Effector memory CD4-positive, alpha-beta T cell (primary cell): Measurements from ENCODE around the gene WNT3.
A peak's percentile ranks its signal among the peaks of the same experiment; 100 is the strongest.

ENCODE experiments used
- DNase-seq, 3 donors: peaks; one replicate each; pipeline ENCODE4 v3.0.0-alpha.2; 2020
- H3K27ac ChIP-seq: 2 replicates; pipeline ENCODE4 v1.7.0; 2013; ENCODE audit warnings: mild to moderate bottlenecking, low read length, moderate library complexity; ENCODE audit not compliant: insufficient read depth, poor library complexity, severe bottlenecking
- H3K27me3 ChIP-seq: replicated peaks from 2 replicates; pipeline ENCODE4 v1.7.0; 2013; ENCODE audit warnings: mild to moderate bottlenecking, low read length; ENCODE audit not compliant: insufficient read depth, control insufficient read depth, poor library complexity, severe bottlenecking
- H3K36me3 ChIP-seq: 2 replicates; pipeline ENCODE4 v1.7.0; 2013; ENCODE audit warnings: mild to moderate bottlenecking, low read length, moderate library complexity; ENCODE audit not compliant: control insufficient read depth, insufficient read depth
- H3K4me1 ChIP-seq: 2 replicates; pipeline ENCODE4 v1.7.0; 2013; ENCODE audit warnings: low read length, mild to moderate bottlenecking; ENCODE audit not compliant: control insufficient read depth, insufficient read depth, poor library complexity, severe bottlenecking
- H3K4me3 ChIP-seq: 2 replicates; pipeline ENCODE4 v1.7.0; 2013; ENCODE audit warnings: low read length, low read depth, mild to moderate bottlenecking; ENCODE audit not compliant: insufficient read depth, poor library complexity, severe bottlenecking
- H3K9me3 ChIP-seq: 2 replicates; pipeline ENCODE4 v1.7.0; 2013; ENCODE audit warnings: mild to moderate bottlenecking, low read length, moderate library complexity; ENCODE audit not compliant: control insufficient read depth
- total RNA-seq, 3 donors: gene quantifications; one replicate each; lab custom pipeline; 2026; lab: John Stamatoyannopoulos, UW

WNT3 gene, protein sequence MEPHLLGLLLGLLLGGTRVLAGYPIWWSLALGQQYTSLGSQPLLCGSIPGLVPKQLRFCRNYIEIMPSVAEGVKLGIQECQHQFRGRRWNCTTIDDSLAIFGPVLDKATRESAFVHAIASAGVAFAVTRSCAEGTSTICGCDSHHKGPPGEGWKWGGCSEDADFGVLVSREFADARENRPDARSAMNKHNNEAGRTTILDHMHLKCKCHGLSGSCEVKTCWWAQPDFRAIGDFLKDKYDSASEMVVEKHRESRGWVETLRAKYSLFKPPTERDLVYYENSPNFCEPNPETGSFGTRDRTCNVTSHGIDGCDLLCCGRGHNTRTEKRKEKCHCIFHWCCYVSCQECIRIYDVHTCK
- total RNA-seq: 0 to 0.39 (median 0.17) reads per million in 3 donors

DNA sequence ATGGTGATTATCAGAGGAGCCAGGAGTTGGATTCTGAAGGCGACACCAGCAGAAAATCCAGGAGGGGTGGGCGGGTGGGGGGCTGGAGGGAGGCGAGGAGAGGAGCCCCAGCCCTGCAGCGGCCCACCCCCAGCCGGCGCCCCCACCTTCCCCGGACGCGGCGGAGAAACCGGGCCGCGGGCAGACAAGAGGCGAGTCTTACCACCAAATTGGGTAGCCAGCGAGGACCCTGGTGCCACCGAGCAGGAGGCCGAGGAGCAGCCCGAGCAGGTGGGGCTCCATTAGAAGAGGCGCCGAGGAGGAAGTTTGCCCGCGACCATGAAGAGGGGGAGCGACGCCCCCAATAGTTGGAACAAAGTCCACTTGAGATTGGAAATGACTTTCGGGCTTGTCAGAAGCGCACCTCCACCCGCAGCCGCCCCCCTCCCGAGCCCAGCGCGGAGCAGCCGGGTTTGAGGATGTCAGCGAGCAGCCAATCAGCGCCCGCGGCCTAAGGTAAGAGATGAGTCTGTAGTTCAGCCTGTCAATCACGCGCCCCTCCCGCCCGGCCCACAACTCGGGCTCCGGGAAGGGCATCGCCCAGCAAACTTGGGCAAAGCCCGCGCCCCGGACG, at the start of gene WNT3:
Gene WNT3 (minus strand): TSS at position 377 of the 613 bp plus-strand sequence. CDS start 95 bp downstream, at position 282.
- H3K9me3 ChIP-seq: no peaks in the 10 kb centered on the region
- no peak within 1 kb of the TSS for H3K27ac ChIP-seq
- H3K4me1 ChIP-seq: peaks cover 15% of the 10 kb centered on the region
- peak within 1 kb of the TSS; percentile 51 for H3K4me3 ChIP-seq
- H3K36me3 ChIP-seq: no peaks in the 10 kb centered on the region
- H3K27me3 ChIP-seq: peaks cover 60% of the 10 kb centered on the region
- peak in 1 of 3 donors; percentile 8 for DNase-seq

DNA sequence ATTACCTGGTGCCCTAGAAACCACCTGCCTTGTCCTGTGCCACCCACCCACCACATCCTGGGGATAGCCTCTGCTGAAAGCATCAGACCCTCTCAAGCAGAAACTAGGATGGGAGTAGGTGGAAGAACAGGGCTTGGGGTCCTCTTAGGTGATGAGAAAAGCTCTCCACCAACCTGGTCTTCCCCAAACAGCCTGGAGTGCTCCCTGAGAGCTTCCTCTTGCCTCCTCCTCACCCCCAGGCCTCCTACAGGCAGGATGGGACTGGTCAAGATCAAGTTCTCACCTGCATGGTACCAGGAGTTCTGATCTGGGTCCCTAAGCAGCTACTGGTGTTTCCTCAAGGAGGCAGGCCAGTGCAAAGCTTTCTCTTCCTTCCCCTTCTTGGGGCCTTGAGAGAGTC, 48.3 kb upstream of the WNT3 start:
- Histone ChIP-seq H3K4me1 (no peaks in the 10 kb centered on the region), H3K36me3 (no peaks in the 10 kb centered on the region), H3K9me3 (no peaks in the 10 kb centered on the region), H3K27ac (no peak overlapping the region), H3K27me3 (no peaks in the 10 kb centered on the region), H3K4me3 (no peak overlapping the region)
- DNase-seq: no peak

DNA sequence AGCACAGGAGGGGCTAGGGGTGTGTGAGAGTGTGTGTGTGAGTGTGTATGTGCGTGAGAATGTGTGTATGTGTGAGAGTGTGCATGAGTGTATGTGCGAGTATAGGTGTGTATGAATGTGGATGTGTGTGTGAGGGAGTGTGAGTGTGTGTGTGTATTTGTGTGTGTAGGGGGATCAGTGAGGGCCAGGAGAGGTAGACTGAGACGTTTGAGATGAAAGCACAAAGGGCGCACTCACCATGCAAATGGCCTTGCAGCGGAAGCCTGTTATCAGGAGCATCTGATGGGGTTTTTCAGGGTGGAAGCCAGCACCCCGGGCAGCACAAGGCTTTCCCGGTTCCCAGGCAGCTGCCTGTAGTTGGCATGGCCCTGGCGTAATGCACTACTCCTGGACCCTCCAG, 47.8 kb upstream of the WNT3 start:
- H3K27me3 ChIP-seq: no peaks in the 10 kb centered on the region
- H3K9me3 ChIP-seq: no peaks in the 10 kb centered on the region
- no peak overlapping the region for H3K4me3 ChIP-seq
- H3K36me3 ChIP-seq: no peaks in the 10 kb centered on the region
- H3K4me1 ChIP-seq: no peaks in the 10 kb centered on the region
- no peak overlapping the region for H3K27ac ChIP-seq
- no peak for DNase-seq

DNA sequence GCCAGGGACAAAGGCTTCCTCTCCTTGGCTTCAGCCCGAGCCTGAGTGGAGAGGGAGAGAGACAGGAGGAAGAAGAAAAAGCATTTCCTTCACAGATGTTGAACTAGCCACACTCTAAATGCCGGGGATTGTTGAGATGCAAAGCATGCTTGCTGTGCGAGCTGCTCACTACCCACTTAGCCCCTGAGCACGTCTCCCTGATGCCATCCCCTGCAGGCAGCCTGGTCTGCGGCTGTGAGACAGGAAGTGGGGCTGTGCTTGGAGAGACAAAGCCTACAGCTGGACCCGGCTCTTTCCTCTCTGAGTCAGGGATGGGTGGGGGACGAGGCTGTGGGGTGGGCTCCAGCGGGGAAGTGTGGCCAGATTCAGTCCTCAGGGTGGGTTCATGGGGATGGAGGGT, 46.6 kb upstream of the WNT3 start:
- no peak overlapping the region for H3K4me3 ChIP-seq
- no peaks in the 10 kb centered on the region for H3K9me3 ChIP-seq
- H3K27ac ChIP-seq: no peak overlapping the region
- no peaks in the 10 kb centered on the region for H3K36me3 ChIP-seq
- no peaks in the 10 kb centered on the region for H3K27me3 ChIP-seq
- DNase-seq: no peak
- H3K4me1 ChIP-seq: no peaks in the 10 kb centered on the region

DNA sequence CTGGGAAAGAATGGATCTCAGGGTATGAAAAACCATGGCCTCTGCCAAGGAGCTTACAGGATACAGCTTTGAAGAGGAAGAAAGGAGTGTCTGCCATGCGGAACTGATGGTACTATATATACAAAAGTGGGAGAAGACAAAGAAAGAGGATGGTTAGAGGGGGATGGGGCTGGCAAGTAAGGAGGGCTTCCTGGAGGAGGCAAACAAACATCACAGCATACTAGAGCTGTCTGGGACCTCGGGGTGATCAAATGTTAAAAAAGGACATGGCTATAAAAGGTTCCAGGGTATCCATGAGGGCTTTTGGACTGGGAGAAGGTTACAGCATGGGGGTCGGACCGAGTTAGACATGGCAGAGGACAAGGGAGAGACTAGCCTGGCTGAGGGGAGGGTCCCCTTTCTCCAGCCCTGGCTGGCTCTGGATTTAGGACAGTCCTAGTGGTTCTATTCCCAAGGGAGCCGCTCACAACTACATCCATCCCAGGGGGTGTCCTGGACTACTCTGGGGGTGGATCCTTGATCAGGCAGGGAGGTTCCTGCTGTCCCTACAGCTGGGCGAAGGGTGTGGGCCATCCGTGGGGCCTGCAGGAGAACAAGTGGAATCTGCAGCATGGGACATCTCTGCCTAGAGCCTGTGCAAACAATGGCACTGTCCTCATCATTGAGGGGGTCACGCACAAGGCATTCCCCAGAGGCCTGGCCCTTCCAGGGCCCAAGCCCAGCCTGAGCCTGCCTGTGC, 45.1 kb upstream of the WNT3 start:
- H3K36me3 ChIP-seq: no peaks in the 10 kb centered on the region
- H3K27ac ChIP-seq: no peak overlapping the region
- H3K27me3 ChIP-seq: no peaks in the 10 kb centered on the region
- H3K9me3 ChIP-seq: no peaks in the 10 kb centered on the region
- no peak for DNase-seq
- H3K4me1 ChIP-seq: no peaks in the 10 kb centered on the region
- no peak overlapping the region for H3K4me3 ChIP-seq

DNA sequence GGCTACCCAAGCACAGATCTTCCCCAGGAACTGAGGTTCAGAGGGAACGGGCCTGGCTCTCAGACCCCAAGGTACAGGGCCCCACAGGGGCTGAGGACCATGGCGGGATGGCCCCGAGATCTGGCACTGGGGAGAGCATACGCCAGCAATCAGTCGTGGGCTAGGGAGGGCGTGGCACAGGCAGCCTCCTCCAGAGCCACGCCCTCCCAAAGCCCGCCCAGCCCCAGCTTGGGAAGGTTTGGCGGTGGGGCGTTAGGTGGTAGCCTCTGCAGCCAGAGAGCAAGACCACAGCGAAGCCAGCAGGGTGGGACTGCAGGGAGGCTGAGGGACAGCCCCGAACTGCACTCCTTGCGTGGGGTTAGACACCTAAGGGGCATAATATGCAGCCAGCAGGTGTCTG, 44.5 kb upstream of the WNT3 start:
- no peak overlapping the region for H3K27ac ChIP-seq

DNA sequence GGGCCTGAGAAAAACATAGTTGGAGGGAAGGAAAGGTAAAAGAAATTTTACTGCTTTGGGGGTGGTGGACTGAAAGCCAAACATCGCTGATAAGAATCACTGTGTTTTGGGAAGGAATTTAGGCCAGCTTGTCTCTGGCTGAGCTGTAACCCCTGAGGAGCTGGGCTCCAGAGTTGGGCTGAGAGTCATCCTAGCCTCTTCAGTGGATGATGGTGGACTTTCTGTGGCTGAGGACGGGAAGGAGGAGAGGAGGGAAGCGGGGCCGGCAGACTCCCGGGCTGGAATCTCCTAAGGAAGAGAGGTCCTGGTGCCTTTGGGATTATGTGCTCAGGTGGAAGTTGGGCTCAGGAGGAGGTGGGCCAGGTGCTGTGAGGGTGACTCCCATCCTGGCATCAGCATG, 41.5 kb upstream of the WNT3 start:
- Histone ChIP-seq H3K9me3 (no peaks in the 10 kb centered on the region), H3K4me3 (no peak overlapping the region)

More for the DNA sequence above, 44.5 kb upstream of the WNT3 start:
- DNase-seq: no peak
- Histone ChIP-seq H3K36me3 (no peaks in the 10 kb centered on the region), H3K27me3 (no peaks in the 10 kb centered on the region), H3K9me3 (no peaks in the 10 kb centered on the region), H3K4me1 (no peaks in the 10 kb centered on the region), H3K4me3 (no peak overlapping the region)

DNA sequence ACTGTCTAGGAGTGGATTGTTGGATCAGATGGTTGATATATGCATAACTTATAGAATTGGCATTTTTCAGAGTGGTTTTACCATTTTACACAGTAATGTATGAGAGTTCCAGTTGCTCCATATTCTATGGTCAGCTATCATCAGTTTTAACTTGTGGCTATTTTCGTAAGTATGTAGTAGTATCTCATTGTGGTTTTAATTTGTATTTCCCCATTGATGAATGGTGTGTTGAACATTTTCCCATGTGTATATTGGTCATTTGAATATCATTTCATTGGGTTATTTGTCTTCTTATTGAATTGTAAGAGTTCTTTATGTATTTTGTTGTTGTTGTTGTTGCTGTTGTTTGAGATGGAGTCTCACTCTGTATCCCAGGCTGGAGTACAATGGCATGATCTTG, 39.1 kb upstream of the WNT3 start:
- H3K4me1 ChIP-seq: no peaks in the 10 kb centered on the region
- no peak overlapping the region for H3K4me3 ChIP-seq
- peaks cover 6% of the 10 kb centered on the region for H3K27me3 ChIP-seq
- no peaks in the 10 kb centered on the region for H3K36me3 ChIP-seq
- no peaks in the 10 kb centered on the region for H3K9me3 ChIP-seq
- DNase-seq: no peak
- H3K27ac ChIP-seq: no peak overlapping the region

More for the DNA sequence above, 41.5 kb upstream of the WNT3 start:
- Histone ChIP-seq H3K36me3 (no peaks in the 10 kb centered on the region), H3K27ac (no peak overlapping the region), H3K4me1 (no peaks in the 10 kb centered on the region), H3K27me3 (no peaks in the 10 kb centered on the region)
- no peak for DNase-seq

DNA sequence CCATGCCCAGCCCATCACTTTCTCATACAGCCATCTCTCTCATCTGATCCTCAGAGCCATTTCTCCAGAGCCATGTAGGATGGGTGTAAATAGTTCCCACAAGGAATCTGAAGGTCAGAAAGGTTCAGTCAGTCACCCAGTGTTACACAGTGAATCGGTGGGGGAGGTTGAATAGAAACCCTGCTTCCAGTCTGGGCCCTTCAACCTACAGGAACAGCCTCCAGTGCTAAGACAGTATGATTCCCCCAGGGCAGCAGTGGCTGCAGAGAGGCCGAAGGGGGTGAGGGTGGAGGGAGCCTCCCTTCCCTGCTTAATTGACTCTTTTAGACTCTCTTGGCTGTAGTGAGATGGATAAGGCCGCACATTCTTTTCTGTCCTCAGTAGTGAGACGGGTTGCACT, 36.5 kb upstream of the WNT3 start:
- no peak for DNase-seq
- peaks cover 32% of the 10 kb centered on the region for H3K27me3 ChIP-seq
- peaks cover 6% of the 10 kb centered on the region for H3K4me1 ChIP-seq
- no peaks in the 10 kb centered on the region for H3K9me3 ChIP-seq
- no peak overlapping the region for H3K4me3 ChIP-seq
- no peaks in the 10 kb centered on the region for H3K36me3 ChIP-seq
- H3K27ac ChIP-seq: no peak overlapping the region

DNA sequence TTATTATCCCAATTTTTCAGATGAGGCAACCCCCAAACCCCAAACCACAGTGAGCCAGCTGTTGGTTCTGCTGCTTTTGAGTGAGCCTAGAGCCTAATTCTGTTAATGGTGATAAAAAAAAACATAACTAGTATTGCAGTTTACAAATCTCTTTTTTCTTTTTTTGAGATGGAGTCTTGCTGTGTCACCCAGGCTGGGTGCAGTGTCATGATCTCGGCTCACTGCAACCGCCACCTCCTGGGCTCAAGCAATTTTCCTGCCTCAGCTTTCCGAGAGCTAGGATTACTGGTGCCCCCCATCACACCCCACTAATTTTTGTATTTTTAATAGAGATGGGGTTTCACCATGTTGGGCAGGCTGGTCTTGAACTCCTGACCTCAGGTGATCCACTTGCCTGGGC, 36.0 kb upstream of the WNT3 start:
- Histone ChIP-seq H3K27ac (no peak overlapping the region), H3K4me1 (peaks cover 6% of the 10 kb centered on the region), H3K36me3 (no peaks in the 10 kb centered on the region), H3K9me3 (no peaks in the 10 kb centered on the region), H3K27me3 (peaks cover 32% of the 10 kb centered on the region), H3K4me3 (no peak overlapping the region)
- no peak for DNase-seq
